GM12875 (cell line): ENCODE measurements around the gene CFAP73.

ENCODE experiments used
- H3K4me3 ChIP-seq: one replicate; pipeline ENCODE4 v1.5.1; 2011; ENCODE audit warnings: low read depth, low read length, control low read depth
- TF ChIP-seq, protein P1 (sequence below): IDR thresholded peaks from 2 replicates; pipeline ENCODE4 v1.5.1; 2011; ENCODE audit warnings: low read depth, mild to moderate bottlenecking, control low read depth, inconsistent platforms, low read length, moderate library complexity, borderline replicate concordance; ENCODE audit not compliant: insufficient read depth

Gene CFAP73

DNA sequence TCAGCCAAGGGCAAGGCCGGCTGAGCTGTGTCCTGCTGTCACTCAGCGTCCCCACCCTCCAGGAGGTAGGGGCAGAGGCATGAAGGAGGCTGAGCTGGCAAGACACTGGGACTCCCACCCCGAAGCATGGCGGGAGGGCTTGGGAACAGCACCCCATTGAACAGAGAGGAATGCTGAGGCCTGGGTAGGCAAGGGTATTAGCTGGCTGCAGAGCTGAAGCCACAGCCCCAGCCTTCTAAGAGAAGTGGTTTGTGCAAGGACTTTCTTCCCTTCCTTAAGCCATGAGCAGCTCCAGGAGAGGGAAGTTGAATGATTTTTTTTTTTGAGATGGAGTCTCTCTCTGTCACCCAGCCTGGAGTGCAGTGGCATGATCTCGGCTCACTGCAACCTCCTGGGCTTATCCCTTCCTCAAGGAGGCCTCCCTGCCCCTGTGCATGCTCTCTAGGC is 6.6 kb upstream of the CFAP73 start:
- TF ChIP-seq, protein P1, sequence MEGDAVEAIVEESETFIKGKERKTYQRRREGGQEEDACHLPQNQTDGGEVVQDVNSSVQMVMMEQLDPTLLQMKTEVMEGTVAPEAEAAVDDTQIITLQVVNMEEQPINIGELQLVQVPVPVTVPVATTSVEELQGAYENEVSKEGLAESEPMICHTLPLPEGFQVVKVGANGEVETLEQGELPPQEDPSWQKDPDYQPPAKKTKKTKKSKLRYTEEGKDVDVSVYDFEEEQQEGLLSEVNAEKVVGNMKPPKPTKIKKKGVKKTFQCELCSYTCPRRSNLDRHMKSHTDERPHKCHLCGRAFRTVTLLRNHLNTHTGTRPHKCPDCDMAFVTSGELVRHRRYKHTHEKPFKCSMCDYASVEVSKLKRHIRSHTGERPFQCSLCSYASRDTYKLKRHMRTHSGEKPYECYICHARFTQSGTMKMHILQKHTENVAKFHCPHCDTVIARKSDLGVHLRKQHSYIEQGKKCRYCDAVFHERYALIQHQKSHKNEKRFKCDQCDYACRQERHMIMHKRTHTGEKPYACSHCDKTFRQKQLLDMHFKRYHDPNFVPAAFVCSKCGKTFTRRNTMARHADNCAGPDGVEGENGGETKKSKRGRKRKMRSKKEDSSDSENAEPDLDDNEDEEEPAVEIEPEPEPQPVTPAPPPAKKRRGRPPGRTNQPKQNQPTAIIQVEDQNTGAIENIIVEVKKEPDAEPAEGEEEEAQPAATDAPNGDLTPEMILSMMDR = no peak
- H3K4me3 ChIP-seq = no peak overlapping the region

DNA sequence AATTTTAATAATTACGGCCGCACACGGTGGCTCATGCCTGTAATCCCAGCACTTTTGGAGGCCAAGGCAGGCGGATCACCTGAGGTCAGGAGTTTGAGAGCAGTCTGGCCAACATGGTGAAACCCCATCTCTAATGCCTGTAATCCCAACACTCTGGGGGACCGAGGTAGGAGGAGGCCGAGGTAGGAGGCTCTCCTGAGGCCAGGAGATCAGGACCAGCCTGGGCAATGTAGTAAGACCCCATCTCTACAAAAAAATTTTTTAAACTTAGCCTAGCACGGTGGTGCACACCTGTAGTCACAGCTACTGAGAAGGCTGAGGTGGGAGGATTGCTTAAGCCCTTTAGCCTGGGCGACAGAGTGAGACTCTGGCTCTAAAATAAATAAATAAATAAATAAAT is 5.6 kb upstream of the CFAP73 start:
- no peak overlapping the region for H3K4me3 ChIP-seq
- TF ChIP-seq, protein P1 = no peak

DNA sequence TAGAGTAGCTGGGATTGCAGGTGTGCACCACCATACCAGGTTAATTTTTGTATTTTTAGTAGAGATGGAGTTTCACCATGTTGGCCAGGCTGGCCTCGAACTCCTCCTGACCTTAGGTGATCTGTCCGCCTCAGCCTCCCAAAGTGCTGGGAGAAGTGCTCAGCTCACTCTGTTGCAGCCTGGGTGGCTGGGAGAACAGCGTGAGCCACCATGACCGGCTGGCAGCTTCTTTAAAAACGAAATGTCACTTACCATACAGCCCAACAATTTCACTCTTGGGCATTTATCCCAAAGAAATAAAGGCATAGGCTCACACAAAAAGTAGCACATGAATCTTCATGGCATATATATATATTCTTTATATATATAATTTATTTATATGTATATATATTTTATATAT is 4.7 kb upstream of the CFAP73 start:
- H3K4me3 ChIP-seq = no peak overlapping the region
- TF ChIP-seq, protein P1 = no peak

DNA sequence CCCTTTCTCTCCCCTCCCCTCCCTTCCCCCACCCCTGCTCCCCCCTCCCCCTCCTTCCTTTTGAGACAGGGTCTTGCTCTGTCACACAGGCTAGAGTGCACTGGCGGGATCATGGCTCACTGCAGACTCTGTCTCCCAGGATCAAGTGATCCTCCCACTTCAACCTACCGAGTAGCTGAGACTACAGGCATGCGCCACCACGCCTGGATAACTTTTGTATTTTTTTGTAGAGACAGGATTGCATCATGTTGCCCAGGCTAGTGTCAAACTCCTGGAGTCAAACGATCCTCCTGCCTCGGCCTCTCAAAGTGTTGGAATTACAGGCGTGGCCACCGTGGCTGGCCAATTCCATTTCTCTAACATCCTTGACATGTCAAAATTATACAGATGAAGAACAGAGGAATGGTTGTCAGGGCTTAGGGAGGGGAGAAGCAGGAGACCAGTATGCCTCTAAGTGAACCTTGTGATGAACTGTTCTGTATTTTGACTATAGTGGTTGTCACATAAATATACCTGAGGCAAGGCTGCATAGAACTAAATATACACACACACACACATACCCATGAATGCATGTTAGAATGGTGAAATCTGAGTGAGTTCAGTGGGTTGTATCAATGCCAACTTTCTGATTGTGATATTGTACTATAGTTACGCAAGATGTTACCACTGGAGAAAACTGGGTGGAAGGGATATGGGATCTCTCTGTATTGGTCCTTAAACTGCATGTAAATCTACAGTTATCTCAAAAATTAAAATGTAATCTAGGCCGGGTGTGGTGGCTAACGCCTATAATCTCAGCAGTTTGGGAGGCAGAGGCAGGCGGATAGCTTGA is 3.6 kb upstream of the CFAP73 start:
- no peak overlapping the region for H3K4me3 ChIP-seq
- TF ChIP-seq, protein P1 = no peak

DNA sequence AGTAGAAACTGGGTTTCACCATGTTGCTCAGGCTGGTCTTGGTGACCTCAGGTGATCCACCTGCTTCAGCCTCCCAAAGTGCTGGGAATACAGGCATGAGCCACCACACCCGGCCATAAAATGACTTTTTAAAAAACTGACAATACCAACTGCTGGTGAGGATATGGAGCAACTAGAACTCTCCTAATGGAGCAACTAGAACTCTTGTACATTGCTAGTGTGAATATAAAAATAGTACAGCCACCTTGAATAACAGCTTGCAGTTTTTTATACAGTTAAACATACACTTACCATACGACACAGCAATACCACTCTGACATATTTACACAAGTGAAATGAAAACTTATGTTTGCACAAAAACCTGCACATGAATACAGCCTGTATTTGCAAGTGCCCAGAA is 2.5 kb upstream of the CFAP73 start:
- TF ChIP-seq, protein P1 = no peak
- no peak overlapping the region for H3K4me3 ChIP-seq

DNA sequence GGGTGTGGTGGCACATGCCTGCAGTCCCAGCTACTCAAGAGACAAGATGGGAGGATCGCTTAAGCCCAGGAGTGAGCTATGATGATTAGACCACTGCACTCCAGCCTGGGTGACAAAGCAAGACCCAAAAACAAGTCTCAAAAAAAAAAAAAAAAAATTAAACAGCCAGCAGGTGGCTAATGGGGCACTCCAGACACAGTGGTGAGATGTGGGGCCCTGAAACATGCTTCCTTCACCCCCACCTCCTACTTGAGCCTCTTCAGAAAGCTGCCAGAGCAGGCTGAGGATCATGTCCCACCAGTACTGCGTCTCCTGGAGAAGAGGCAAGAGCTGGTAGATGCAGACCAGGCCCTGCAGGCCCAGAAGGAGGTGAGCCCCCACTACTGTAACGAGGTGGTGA is 2.1 kb downstream of the CFAP73 start:
- no peak overlapping the region for H3K4me3 ChIP-seq
- TF ChIP-seq, protein P1 = no peak

DNA sequence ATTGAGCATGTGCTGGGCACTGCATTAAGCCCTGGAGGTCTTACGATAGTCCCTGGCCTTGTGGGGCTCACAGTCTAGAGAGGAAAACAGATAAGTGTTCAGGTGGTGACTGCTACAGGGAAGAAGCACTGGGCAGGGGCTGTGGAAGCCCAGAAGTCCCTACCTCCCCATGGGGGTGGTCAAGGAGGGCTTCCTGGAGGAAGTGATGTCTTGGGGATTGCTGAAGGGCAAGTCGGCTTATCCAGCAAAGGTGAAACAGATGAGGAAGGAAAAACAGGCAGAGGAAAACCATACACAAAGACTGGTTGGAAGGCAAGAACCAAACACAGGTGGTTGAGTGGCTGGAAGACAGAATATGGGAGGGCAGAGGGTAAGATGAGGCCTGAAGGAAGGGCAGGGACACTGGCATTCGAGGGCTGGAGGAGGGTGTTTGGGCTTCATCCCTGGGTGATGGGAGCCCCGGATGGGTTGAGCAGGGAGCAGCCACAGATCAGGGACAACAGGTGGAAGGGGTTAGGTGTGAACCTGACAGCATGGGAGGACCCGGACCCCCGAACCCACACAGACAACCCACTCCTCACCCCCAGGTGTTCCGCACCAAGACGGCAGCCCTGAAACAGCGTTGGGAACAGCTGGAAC is 2.8 kb downstream of the CFAP73 start:
- no peak overlapping the region for H3K4me3 ChIP-seq
- TF ChIP-seq, protein P1 = no peak
